Neural progenitor cell (in vitro differentiated cells): ENCODE measurements around the gene PES1. TPM values are rescaled to one million over a fixed set of nuclear protein-coding genes. Genes with fewer than 3 reads are reported as not detected.
A peak's percentile ranks its signal among the peaks of the same experiment; 100 is the strongest.

Experiments used
- DNase-seq: peaks from one replicate; pipeline ENCODE4 v3.0.0-alpha.2; 2016; ENCODE audit warnings: low spot score
- H2AFZ ChIP-seq: fragments of 200-600 bp; sonication (generic); replicated peaks from 2 replicates; pipeline ENCODE4 v1.6.1; 2016; ENCODE audit warnings: antibody characterized with exemption
- H3F3A ChIP-seq: fragments of 200-600 bp; sonication (generic); 2 replicates; pipeline ENCODE4 v1.6.1; 2016; ENCODE audit warnings: antibody characterized with exemption, low read depth
- H3K27ac ChIP-seq: fragments of 200-600 bp; sonication (generic); 2 replicates; pipeline ENCODE4 v1.5.1; 2016; ENCODE audit warnings: mild to moderate bottlenecking
- H3K27me3 ChIP-seq: fragments of 200-600 bp; sonication (generic); 2 replicates; pipeline ENCODE4 v1.6.1; 2016; ENCODE audit warnings: mild to moderate bottlenecking, moderate library complexity
- H3K36me3 ChIP-seq: fragments of 200-600 bp; sonication (generic); 2 replicates; pipeline ENCODE4 v1.5.1; 2016
- H3K4me1 ChIP-seq: fragments of 200-600 bp; sonication (generic); 2 replicates; pipeline ENCODE4 v1.6.1; 2016; ENCODE audit warnings: mixed run types
- H3K4me2 ChIP-seq: fragments of 200-600 bp; sonication (generic); 2 replicates; pipeline ENCODE4 v1.6.1; 2016
- H3K4me3 ChIP-seq: fragments of 200-600 bp; sonication (generic); 2 replicates; pipeline ENCODE4 v1.5.1; 2016
- H3K79me2 ChIP-seq: fragments of 200-600 bp; sonication (generic); 2 replicates; pipeline ENCODE4 v1.6.1; 2016; ENCODE audit warnings: low read depth
- H3K9ac ChIP-seq: fragments of 200-600 bp; sonication (generic); 2 replicates; pipeline ENCODE4 v1.6.1; 2016
- H3K9me3 ChIP-seq: fragments of 200-600 bp; sonication (generic); 2 replicates; pipeline ENCODE4 v1.5.1; 2016; ENCODE audit warnings: low read depth
- H4K20me1 ChIP-seq: fragments of 200-600 bp; sonication (generic); 2 replicates; pipeline ENCODE4 v1.6.1; 2016; ENCODE audit warnings: low read depth
- H3K27ac Mint-ChIP-seq: 3 replicates; pipeline ENCODE4 v1.8.0; 2021; ENCODE audit warnings: mixed read lengths
- H3K27me3 Mint-ChIP-seq: 2 replicates; pipeline ENCODE4 v1.8.0; 2022; ENCODE audit warnings: low read depth, mild to moderate bottlenecking, inconsistent platforms, moderate library complexity, mixed read lengths; ENCODE audit not compliant: insufficient read depth
- H3K36me3 Mint-ChIP-seq: 3 replicates; pipeline ENCODE4 v1.8.0; 2021; ENCODE audit warnings: mixed read lengths
- H3K4me1 Mint-ChIP-seq: 3 replicates; pipeline ENCODE4 v1.8.0; 2021; ENCODE audit warnings: mixed read lengths
- H3K4me3 Mint-ChIP-seq: 3 replicates; pipeline ENCODE4 v1.8.0; 2021; ENCODE audit warnings: mild to moderate bottlenecking, moderate library complexity, mixed read lengths
- H3K9me3 Mint-ChIP-seq: 3 replicates; pipeline ENCODE4 v1.8.0; 2020; ENCODE audit warnings: mixed read lengths
- EZH2 ChIP-seq: fragments of 200-600 bp; sonication (generic); IDR thresholded peaks from 2 replicates; pipeline ENCODE4 v1.6.1; 2017; ENCODE audit warnings: antibody characterized with exemption, mild to moderate bottlenecking, moderate library complexity
- EZH2phosphoT487 ChIP-seq: fragments of 200-600 bp; sonication (generic); IDR thresholded peaks from 2 replicates; pipeline ENCODE4 v1.6.1; 2017; ENCODE audit warnings: antibody characterized with exemption
- total RNA-seq: library from RNA; depleted of rRNA; stranded (reverse); fragments of >200 nt; gene quantifications from 2 replicates; pipeline ENCODE4 v1.2.3, GENCODE V29; 2015; ENCODE audit warnings: low replicate concordance
- TF ChIP-seq, protein P1 (sequence below): fragments of 200-600 bp; sonication (generic); IDR thresholded peaks from 2 replicates; pipeline ENCODE4 v1.5.1; 2017; ENCODE audit warnings: antibody characterized with exemption, mild to moderate bottlenecking

PES1 gene
- total RNA-seq, 1 donor from 2014 or later = 30.2 TPM

DNA sequence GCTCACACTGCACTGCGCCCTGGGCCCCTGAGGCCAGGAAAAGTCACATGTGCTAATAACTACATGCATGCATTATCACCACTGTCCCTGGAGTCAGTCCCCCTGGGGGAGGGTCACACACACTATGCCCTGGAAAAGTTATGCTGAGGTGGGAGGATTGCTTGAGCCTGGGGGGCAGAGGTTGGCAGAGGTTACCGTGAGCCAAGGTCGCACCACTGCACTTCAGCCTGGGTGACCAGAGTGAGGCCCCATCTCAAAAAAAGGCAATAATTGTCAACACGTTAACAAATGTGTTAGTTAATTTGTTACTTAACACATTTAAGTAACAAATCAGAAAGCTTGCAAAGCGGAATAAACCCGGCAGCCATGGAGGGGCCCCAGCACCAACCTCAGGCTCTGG, 31.8 kb downstream of the PES1 start:
- no peak overlapping the region for H2AFZ ChIP-seq
- H3K27ac Mint-ChIP-seq = no peak overlapping the region
- H3K36me3 ChIP-seq = no peaks in the 10 kb centered on the region
- no peaks in the 10 kb centered on the region for H3K79me2 ChIP-seq
- no peaks in the 10 kb centered on the region for H3K27me3 ChIP-seq
- H3K36me3 Mint-ChIP-seq = no peaks in the 10 kb centered on the region
- H4K20me1 ChIP-seq = no peaks in the 10 kb centered on the region
- H3K27me3 Mint-ChIP-seq = peaks cover 2% of the 10 kb centered on the region
- no peaks in the 10 kb centered on the region for H3K9me3 Mint-ChIP-seq
- no peak for TF ChIP-seq EZH2
- TF ChIP-seq EZH2phosphoT487 = no peak
- TF ChIP-seq, protein P1, sequence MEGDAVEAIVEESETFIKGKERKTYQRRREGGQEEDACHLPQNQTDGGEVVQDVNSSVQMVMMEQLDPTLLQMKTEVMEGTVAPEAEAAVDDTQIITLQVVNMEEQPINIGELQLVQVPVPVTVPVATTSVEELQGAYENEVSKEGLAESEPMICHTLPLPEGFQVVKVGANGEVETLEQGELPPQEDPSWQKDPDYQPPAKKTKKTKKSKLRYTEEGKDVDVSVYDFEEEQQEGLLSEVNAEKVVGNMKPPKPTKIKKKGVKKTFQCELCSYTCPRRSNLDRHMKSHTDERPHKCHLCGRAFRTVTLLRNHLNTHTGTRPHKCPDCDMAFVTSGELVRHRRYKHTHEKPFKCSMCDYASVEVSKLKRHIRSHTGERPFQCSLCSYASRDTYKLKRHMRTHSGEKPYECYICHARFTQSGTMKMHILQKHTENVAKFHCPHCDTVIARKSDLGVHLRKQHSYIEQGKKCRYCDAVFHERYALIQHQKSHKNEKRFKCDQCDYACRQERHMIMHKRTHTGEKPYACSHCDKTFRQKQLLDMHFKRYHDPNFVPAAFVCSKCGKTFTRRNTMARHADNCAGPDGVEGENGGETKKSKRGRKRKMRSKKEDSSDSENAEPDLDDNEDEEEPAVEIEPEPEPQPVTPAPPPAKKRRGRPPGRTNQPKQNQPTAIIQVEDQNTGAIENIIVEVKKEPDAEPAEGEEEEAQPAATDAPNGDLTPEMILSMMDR = no peak
- H3K4me1 Mint-ChIP-seq = peaks cover 13% of the 10 kb centered on the region
- DNase-seq = no peak
- no peak overlapping the region for H3K27ac ChIP-seq
- H3K4me3 Mint-ChIP-seq = no peak overlapping the region
- peaks cover 3% of the 10 kb centered on the region for H3K4me1 ChIP-seq
- H3F3A ChIP-seq = no peaks in the 10 kb centered on the region
- H3K4me3 ChIP-seq = no peak overlapping the region
- H3K9me3 ChIP-seq = no peaks in the 10 kb centered on the region
- H3K9ac ChIP-seq = no peak overlapping the region
- H3K4me2 ChIP-seq = no peak overlapping the region

DNA sequence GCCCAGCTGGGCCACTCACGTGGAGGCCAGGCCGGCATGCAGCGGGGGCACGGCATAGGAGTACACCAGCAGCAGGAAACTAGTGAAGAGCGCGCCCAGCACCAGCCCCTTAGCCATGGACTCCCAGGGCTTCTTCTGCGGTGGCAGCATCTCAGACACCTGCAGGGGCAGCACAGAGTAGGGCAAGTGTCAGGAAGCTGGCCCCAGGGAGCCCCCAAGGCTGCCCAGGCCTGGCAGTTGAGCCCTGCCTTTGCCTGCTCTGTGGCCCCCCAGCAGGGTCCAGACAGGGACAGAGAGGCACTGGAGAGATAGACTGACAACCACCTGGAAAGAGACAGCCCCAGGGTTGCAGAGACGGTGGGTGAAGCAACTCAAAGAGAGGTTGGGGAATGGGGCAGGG, 34.5 kb downstream of the PES1 start:
- DNase-seq = no peak
- Histone ChIP-seq H3K4me2 (no peak overlapping the region), H3K36me3 (no peaks in the 10 kb centered on the region), H3K9ac (no peak overlapping the region), H2AFZ (no peak overlapping the region), H3K4me3 (no peak overlapping the region), H3K27ac (no peak overlapping the region), H3K9me3 (no peaks in the 10 kb centered on the region), H4K20me1 (no peaks in the 10 kb centered on the region), H3K79me2 (no peaks in the 10 kb centered on the region), H3F3A (no peaks in the 10 kb centered on the region), H3K4me1 (peaks cover 3% of the 10 kb centered on the region), H3K27me3 (no peaks in the 10 kb centered on the region)
- no peak for TF ChIP-seq EZH2
- TF ChIP-seq, protein P1 = peak; percentile 12
- peaks cover 13% of the 10 kb centered on the region for H3K4me1 Mint-ChIP-seq
- H3K9me3 Mint-ChIP-seq = no peaks in the 10 kb centered on the region
- H3K27me3 Mint-ChIP-seq = no peaks in the 10 kb centered on the region
- no peak overlapping the region for H3K27ac Mint-ChIP-seq
- H3K36me3 Mint-ChIP-seq = no peaks in the 10 kb centered on the region
- no peak overlapping the region for H3K4me3 Mint-ChIP-seq

DNA sequence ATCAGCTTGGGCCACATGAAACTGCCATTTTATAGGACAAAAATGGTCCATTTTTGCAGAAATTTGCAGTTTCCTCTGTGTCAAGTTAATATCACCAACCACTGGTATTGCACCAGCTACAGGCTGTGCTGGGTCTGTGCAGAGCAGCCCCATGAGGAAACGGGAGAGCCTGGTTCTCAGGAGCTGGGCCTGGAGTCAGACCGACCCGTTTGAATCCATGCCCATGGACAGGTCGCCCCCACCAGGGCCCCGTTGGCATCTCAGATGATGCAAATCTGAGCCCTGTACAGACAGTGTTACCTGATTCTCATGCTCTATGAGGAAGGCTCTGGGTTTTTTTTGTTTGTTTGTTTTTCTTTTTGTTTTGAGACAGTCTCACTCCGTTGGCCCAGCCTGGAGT, 35.3 kb downstream of the PES1 start:
- Histone ChIP-seq H3K4me2 (no peak overlapping the region), H3K79me2 (no peaks in the 10 kb centered on the region)
- TF ChIP-seq, protein P1 = peak; percentile 25
- TF ChIP-seq EZH2 (no peak), EZH2phosphoT487 (no peak)

More for the DNA sequence above, 35.3 kb downstream of the PES1 start:
- Mint-ChIP-seq H3K4me1 (peaks cover 9% of the 10 kb centered on the region), H3K27me3 (no peaks in the 10 kb centered on the region), H3K27ac (no peak overlapping the region), H3K4me3 (no peak overlapping the region), H3K36me3 (no peaks in the 10 kb centered on the region), H3K9me3 (no peaks in the 10 kb centered on the region)
- Histone ChIP-seq H3K9me3 (no peaks in the 10 kb centered on the region), H3K27me3 (no peaks in the 10 kb centered on the region), H3K4me3 (no peak overlapping the region), H2AFZ (no peak overlapping the region), H3K4me1 (peaks cover 1% of the 10 kb centered on the region), H3F3A (no peaks in the 10 kb centered on the region), H3K9ac (no peak overlapping the region), H3K27ac (no peak overlapping the region), H4K20me1 (no peaks in the 10 kb centered on the region), H3K36me3 (no peaks in the 10 kb centered on the region)
- peak; percentile 30 for DNase-seq
